SK-N-SH (cell line): ENCODE data around the gene TMEM165.

Experiments used
- JUND ChIP-seq: IDR thresholded peaks from 2 replicates; pipeline ENCODE4 v1.4.0; 2012
- POLR2AphosphoS5 ChIP-seq: IDR thresholded peaks from 2 replicates; pipeline ENCODE4 v1.6.1; 2012; ENCODE audit warnings: low read depth, low read length
- YY1 ChIP-seq: IDR thresholded peaks from 2 replicates; pipeline ENCODE4 v1.4.0; 2012; ENCODE audit warnings: low read depth, mild to moderate bottlenecking
- TF ChIP-seq, protein P1 (sequence below): fragments of 200-600 bp; sonication (generic); IDR thresholded peaks from 2 replicates; pipeline ENCODE4 v1.6.1; 2017; ENCODE audit warnings: antibody characterized with exemption, mild to moderate bottlenecking, moderate library complexity

DNA sequence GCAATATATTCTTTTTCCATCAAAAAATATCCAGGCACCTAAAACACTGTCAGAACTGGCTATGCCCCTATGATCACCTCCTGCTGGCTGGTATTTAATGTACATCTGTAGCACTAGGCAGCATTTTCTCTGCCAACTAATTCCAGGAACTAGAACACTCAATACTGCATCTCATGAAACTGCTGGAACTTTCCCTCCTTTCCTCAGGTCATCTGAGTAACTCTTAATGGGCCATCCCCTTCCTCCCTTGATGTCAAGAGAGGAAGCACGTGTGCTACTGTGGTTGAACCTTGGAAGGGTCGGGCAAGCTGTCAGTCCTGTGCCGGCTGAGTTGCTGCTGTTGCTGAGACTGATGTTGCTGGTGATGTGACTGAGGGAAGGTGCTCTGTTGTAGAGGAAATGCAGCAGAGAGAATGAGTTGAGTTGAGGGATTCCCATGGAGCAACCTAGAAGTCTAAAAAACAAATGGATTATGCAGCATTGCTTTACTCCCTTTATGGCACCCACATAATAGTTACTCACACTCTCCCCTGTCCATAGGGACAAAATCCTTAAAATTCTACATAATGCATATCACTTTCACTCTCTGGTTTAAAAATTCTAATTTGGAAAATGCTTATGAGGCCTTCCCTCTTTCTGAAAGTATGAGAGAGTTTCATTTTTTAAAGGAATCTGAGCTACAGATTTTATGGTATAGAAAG is 39.5 kb downstream of the TMEM165 start:
- TF ChIP-seq, protein P1, sequence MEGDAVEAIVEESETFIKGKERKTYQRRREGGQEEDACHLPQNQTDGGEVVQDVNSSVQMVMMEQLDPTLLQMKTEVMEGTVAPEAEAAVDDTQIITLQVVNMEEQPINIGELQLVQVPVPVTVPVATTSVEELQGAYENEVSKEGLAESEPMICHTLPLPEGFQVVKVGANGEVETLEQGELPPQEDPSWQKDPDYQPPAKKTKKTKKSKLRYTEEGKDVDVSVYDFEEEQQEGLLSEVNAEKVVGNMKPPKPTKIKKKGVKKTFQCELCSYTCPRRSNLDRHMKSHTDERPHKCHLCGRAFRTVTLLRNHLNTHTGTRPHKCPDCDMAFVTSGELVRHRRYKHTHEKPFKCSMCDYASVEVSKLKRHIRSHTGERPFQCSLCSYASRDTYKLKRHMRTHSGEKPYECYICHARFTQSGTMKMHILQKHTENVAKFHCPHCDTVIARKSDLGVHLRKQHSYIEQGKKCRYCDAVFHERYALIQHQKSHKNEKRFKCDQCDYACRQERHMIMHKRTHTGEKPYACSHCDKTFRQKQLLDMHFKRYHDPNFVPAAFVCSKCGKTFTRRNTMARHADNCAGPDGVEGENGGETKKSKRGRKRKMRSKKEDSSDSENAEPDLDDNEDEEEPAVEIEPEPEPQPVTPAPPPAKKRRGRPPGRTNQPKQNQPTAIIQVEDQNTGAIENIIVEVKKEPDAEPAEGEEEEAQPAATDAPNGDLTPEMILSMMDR: peak; percentile 49
- TF ChIP-seq JUND (no peak), YY1 (no peak), POLR2AphosphoS5 (no peak)
